GM19438 (cell line): ENCODE results near the gene TRAM2.

Experiments used
- ATAC-seq: cut with Tn5 transposase; IDR thresholded peaks from one replicate; pipeline ENCODE4 v1.9.1; 2021; ENCODE audit warnings: low read depth; ENCODE audit not compliant: unreplicated experiment

TRAM2 gene, protein sequence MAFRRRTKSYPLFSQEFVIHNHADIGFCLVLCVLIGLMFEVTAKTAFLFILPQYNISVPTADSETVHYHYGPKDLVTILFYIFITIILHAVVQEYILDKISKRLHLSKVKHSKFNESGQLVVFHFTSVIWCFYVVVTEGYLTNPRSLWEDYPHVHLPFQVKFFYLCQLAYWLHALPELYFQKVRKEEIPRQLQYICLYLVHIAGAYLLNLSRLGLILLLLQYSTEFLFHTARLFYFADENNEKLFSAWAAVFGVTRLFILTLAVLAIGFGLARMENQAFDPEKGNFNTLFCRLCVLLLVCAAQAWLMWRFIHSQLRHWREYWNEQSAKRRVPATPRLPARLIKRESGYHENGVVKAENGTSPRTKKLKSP

DNA sequence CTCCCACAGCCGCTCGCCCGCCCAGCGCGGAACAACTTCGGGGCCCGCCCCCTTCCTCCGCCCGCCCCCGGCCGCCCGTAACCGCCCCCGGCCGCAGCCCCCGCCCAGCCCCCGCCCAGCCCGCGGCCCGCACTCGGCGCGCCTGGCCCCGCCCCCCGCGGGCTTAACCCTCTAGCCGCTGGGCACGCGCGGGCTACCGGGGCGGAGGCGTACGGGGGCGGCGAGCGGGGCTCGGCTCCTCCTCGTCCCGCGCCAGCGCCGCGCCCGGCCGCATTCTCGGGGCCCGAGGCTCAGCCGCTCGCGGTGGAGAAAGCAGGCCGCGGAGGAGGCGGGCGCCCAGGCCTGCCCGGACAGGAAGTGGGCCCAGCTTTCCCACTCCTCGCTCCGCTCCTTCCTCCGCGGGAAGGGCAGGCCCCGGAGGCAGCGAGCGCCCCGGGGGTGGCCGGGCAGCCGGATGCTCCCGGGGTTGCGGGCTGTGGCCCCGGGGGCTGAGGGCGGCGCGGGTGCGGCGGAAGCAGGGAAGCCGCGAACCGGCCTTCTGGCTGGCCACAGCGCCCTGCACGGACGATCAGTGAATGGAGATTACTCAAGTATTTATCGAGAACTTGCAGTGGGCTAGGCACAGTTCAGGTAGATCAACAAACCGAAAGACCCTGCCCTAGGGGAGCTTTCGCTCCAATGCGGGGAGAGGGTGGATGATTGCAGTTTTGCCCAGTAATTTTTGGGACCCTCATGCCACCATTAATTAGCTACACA, at the start of gene TRAM2:
Gene TRAM2, minus strand, starts transcription at position 39 of the 756 bp plus-strand sequence. CDS start 145 bp downstream, outside the sequence.
- ATAC-seq: peak; percentile 57

DNA sequence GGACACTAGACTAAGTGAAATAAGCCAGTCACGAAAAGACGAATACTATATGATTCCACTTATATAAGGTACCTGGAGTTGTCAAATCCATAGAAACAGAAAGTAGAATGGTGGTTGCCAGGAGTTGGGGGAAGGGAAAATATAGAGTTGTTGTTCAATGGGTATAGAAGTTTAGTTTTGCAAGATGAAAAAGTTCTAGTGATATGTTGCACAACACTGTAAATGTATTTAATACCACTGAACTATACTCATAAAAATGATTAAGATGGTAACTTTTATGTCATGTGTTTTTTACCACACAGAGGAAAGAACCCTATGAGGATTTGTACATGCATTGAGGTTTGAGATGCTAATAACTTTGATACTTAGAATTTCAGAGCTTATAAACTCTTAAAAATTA, 46.0 kb upstream of the TRAM2 start:
- no peak for ATAC-seq

DNA sequence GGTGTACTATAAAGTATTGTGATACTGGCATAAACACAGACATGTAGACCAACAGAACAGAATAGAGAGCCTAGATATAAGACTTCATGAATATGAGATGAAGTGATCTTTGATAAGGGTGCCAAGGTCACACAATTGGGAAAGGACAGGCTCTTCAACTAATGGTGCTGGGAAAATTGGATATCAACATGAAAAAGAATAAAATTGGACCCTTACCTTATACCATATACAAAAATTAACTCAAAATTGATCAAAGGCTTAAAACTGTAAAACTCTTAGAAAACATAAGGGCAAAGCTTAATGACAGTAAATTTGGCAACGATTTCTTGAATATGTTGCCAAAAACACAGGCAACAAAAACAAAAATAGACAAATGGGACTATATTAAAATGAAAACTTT, 44.8 kb upstream of the TRAM2 start:
- no peak for ATAC-seq

DNA sequence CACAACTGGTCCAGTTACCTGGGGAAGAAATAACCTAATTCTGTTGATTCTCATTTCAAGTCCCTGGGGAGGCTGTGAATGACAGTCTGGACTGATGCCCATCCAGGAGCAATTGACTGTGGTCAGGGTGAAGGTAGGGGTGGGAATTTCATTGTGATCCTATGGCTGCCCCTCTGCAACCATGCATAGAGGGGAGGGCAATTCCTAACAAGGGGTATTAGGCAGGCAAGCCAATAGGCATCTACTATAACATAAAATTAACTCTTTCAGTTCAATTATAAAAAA, 44.0 kb upstream of the TRAM2 start:
- no peak for ATAC-seq

GRCh38 chr6:52620055-52620905, 43.4 kb upstream of the TRAM2 start:
- no peak for ATAC-seq

DNA sequence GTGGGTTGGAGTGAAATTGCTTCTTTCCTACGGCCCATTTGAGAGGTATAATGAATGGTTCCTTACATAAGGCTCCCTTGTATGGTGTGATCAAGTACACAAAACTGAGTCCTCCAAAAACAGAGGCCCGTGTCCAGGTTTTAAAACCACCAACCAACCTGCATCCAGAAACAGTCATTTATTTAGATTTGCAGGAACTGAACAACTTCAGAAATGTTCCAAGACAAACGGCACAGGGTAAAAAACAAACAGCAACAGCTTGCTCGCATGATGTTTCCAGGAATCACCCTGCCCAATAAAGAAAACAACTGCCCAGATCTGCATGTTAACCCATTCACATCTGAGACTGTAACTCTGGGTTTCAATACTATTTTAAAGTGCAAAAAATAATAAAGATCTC, 40.2 kb upstream of the TRAM2 start:
- no peak for ATAC-seq

GRCh38 chr6:52616059-52616690, 39.3 kb upstream of the TRAM2 start:
- ATAC-seq: no peak

GRCh38 chr6:52612336-52613054, 35.6 kb upstream of the TRAM2 start:
- no peak for ATAC-seq

DNA sequence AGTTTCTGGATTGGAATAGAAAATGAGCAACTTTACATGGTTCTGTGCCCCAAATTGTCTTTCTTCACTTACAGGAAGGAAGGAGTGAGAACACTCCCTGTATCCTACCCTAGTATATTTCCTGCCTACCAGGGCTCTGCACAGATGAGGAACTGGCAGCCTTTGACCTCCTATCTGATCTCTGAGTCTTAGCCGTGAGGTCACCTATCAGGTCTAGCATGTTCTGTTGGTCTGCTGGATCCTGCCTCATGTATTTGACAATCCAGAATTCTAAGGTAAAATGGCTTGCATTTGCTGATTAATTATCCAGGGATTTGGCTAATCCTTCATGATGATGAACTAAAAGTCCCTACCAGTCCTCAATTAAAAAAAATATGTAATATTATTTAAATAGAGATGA, 35.0 kb upstream of the TRAM2 start:
- ATAC-seq: no peak

- no peak for ATAC-seq
Observed at GRCh38 chr6:52610745-52611355, 34.0 kb upstream of the TRAM2 start.

DNA sequence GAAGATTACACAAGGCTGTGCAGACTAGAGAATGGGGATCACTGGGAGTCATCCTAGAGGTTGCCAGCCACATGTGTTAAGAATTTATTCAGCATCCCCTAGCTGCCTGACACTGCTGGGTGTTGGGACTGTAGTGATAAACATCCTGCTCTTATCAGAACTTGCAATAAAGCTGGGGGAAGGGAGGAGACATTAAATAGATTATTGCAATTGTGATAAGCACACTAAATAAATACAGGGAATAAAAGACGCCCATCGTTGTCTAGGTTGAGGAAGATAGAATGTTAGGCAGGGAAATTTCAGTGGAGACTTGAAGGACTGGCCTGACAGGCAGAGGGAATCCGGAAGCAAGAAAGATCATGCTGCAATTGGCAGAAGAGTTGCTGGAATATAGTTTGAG, 33.2 kb upstream of the TRAM2 start:
- ATAC-seq: no peak

- ATAC-seq: no peak
Observed at GRCh38 chr6:52605610-52606185, 28.8 kb upstream of the TRAM2 start.

DNA sequence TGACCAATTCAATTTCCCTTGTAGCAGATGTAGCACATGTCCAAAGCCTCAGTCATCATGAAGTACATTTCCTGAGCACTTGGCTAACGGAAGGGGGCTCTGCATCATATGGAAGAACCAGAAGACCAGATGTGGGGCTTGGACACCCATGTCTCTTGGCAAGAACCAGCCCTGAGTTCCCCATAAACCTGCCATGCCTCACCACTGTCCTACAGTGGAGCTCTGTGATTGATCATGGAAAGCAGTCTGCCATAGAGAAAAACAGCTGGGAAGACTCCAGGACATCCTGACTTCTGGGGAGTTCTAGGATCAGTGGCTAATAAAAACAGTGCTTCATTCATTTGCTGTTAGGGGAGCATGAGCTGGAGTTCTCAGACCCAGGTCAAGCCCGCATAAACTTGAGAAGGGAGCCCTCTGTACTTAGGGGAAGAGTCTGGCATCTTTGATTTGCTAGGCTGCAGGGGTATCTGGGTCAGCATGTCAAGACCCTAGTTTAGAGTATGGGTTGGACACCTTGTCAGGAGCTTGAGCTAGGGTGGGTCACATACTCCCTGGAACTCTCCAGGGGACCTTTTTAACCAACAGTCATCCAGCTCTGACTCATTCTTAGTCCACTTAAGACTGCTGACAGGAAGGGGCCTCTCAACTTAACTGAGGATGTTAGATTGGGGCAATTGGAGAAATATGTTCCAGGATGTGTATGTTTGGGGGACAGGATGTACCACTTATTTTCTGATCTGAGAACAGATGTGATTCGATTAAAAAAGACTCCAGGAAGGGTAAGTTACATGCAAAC, 26.3 kb upstream of the TRAM2 start:
- no peak for ATAC-seq

GRCh38 chr6:52598824-52599190, 21.9 kb upstream of the TRAM2 start:
- no peak for ATAC-seq

- no peak for ATAC-seq
Observed at GRCh38 chr6:52598123-52598823, 21.4 kb upstream of the TRAM2 start.

- ATAC-seq: no peak
Observed at GRCh38 chr6:52597738-52598122, 20.9 kb upstream of the TRAM2 start.

GRCh38 chr6:52596371-52597028, 19.6 kb upstream of the TRAM2 start:
- no peak for ATAC-seq

GRCh38 chr6:52595796-52596130, 18.9 kb upstream of the TRAM2 start:
- peak; percentile 77 for ATAC-seq
